NT2/D1 (cell line): ENCODE results near the gene GATA3.

Experiments used
- DNase-seq: peaks from one replicate; pipeline ENCODE4 v3.0.0-alpha.2; 2011; ENCODE audit warnings: low read depth, low spot score
- H3K27me3 ChIP-seq: 2 replicates; pipeline ENCODE4 v1.6.0; 2011; ENCODE audit warnings: mild to moderate bottlenecking; ENCODE audit not compliant: insufficient read length, insufficient read depth
- H3K36me3 ChIP-seq: 2 replicates; pipeline ENCODE4 v1.6.1; 2011; ENCODE audit warnings: mild to moderate bottlenecking, low read length, mixed read lengths; ENCODE audit not compliant: insufficient read depth, insufficient read length
- H3K4me1 ChIP-seq: 2 replicates; pipeline ENCODE4 v1.5.1; 2011; ENCODE audit not compliant: insufficient read depth, insufficient read length
- H3K4me3 ChIP-seq: 2 replicates; pipeline ENCODE4 v1.5.1; 2011; ENCODE audit warnings: low read depth; ENCODE audit not compliant: insufficient read length
- H3K9ac ChIP-seq: 2 replicates; pipeline ENCODE4 v1.6.0; 2011; ENCODE audit warnings: low read depth; ENCODE audit not compliant: insufficient read length
- H3K9me3 ChIP-seq: 2 replicates; pipeline ENCODE4 v1.5.1; 2011; ENCODE audit warnings: mild to moderate bottlenecking, low read length; ENCODE audit not compliant: insufficient read depth
- SUZ12 ChIP-seq: IDR thresholded peaks from 2 replicates; pipeline ENCODE4 v1.6.1; 2011; ENCODE audit not compliant: insufficient read length, insufficient read depth; ENCODE audit errors: extremely low read depth
- YY1 ChIP-seq: IDR thresholded peaks from 2 replicates; pipeline ENCODE4 v1.6.1; 2011; ENCODE audit not compliant: insufficient read length, insufficient read depth
- ZNF274 ChIP-seq: IDR thresholded peaks from 2 replicates; pipeline ENCODE4 v1.6.1; 2011; ENCODE audit warnings: mild to moderate bottlenecking, low read depth, low read length

Gene GATA3

DNA sequence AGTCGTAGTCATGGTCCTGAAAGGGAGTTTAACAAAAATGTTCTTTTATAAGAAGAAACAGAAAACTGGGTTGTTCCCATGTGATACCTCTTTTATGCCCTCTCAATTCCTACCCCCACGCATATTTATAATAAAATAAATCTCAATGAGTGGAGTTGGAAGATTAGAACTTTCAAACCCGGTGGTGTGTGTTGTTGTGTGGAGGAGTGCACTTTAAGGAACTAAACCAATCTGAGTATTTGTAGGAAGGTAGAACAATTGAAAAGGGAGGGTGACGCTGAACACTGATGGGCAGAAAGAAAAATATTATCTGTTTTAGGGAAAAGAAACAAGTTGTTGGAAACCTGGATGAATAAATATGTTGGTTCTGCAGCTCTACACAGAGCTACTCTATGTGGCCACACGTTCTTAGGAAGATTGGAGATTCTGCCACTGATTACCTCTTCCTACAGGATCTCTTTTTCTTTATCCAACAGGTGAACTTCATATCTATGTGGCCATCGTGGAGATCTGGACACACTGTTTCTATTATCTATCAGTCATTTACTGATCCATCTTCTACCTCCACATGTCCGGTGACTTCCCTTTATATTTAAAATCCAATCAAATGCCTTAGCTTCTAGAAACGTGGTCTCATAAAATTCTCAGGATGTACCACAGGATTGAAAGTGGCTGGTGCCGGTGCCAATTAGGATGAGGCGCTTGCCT lies 13.1 kb upstream of the GATA3 start:
- no peak overlapping the region for H3K9ac ChIP-seq
- no peak for DNase-seq
- H3K4me1 ChIP-seq: peaks cover 11% of the 10 kb centered on the region
- no peaks in the 10 kb centered on the region for H3K36me3 ChIP-seq
- TF ChIP-seq ZNF274 (no peak), YY1 (no peak), SUZ12 (no peak)
- no peaks in the 10 kb centered on the region for H3K9me3 ChIP-seq
- peaks cover 99% of the 10 kb centered on the region for H3K27me3 ChIP-seq
- H3K4me3 ChIP-seq: no peak overlapping the region

DNA sequence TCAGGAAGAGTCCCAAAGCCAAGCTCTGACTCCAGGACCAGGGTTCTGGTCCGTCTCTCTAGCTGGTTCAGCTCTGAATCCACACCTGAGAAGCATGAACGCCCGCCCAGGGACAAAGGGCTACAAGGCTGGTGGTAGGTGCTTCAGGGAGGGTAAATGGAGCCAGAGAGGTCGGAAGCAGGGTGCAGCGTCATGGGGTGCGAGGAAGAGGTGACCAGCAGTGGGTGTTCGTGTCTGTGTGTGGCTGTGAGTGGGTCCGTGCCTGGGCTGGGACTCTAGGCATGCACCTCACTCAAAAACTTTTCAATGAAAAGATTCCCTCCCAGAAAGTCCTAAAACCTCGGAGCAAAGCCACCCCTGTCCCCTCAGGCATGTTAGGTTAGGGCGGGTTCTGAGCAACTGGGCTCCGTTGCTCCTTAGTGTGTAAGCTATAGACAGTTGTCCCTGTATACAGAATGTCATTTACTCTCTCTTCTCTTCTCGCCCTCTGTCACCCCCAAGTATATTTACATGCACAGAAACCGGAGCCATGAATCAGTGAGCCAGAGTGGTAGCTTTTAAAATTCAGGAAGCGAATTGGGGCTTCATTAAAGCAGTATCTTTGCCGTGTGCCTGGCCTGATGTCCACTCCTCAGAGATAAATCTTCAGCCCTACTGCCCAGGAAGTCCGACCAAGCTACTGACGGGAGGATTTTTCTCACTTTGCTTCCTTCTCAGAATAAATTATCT lies 12.3 kb upstream of the GATA3 start:
- Histone ChIP-seq H3K27me3 (peaks cover 99% of the 10 kb centered on the region), H3K9me3 (no peaks in the 10 kb centered on the region), H3K36me3 (no peaks in the 10 kb centered on the region), H3K4me3 (no peak overlapping the region), H3K9ac (no peak overlapping the region), H3K4me1 (peaks cover 15% of the 10 kb centered on the region)
- TF ChIP-seq YY1 (no peak), SUZ12 (no peak), ZNF274 (no peak)
- no peak for DNase-seq

- H3K4me1 ChIP-seq: peaks cover 20% of the 10 kb centered on the region
- H3K36me3 ChIP-seq: no peaks in the 10 kb centered on the region
- H3K27me3 ChIP-seq: peaks cover 100% of the 10 kb centered on the region
- no peaks in the 10 kb centered on the region for H3K9me3 ChIP-seq
- H3K4me3 ChIP-seq: no peak overlapping the region
- TF ChIP-seq ZNF274 (no peak), YY1 (no peak), SUZ12 (peak; percentile 72)
- DNase-seq: no peak
- H3K9ac ChIP-seq: peak overlapping the region; percentile 21
Observed at GRCh38 chr10:8042721-8043568, 11.5 kb upstream of the GATA3 start.

DNA sequence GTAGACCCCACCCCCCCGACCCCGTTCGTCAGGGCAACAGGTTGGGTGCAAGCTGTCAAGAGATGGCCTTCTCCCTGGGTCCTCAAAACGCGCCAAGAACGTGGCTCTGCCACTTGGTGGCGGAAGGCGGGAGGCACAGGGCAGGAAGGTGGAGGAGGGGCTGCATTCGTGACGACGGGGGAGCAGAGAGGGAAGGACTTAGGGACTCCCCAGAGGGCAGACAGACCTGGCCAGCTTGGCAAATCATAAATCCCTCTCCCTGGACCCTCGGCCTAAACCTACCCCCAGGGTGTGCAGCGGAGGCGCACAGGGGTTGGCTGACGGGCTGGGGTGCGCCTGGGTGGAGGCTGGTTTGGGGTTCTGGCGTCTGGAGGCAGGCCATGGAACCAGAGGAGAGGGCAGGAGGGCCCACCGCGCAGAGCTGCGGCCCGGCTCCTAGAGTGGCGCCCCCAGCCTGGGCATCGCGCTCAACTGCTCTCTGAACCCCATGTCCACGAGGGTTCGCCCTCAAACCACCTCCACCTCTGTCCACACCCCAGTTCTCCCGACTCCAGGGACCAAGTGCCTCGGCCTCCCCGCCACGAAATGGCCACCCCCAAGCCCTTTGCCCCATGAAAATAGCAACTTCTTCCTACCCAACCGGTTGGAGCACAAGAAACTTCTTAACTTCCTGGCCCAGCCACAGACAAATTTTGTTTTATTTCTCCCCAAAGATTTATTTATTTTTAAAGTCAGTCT lies 10.8 kb upstream of the GATA3 start:
- no peak for TF ChIP-seq YY1
- no peak for TF ChIP-seq ZNF274
- TF ChIP-seq SUZ12: no peak
- Histone ChIP-seq H3K9ac (no peak overlapping the region), H3K27me3 (peaks cover 100% of the 10 kb centered on the region), H3K4me3 (no peak overlapping the region), H3K9me3 (no peaks in the 10 kb centered on the region), H3K4me1 (peaks cover 20% of the 10 kb centered on the region), H3K36me3 (no peaks in the 10 kb centered on the region)
- no peak for DNase-seq

- DNase-seq: no peak
- TF ChIP-seq SUZ12 (no peak), ZNF274 (no peak), YY1 (no peak)
- Histone ChIP-seq H3K4me1 (peaks cover 20% of the 10 kb centered on the region), H3K9ac (no peak overlapping the region), H3K27me3 (peaks cover 100% of the 10 kb centered on the region), H3K36me3 (no peaks in the 10 kb centered on the region), H3K4me3 (no peak overlapping the region), H3K9me3 (no peaks in the 10 kb centered on the region)
Observed at GRCh38 chr10:8044331-8044907, 10.1 kb upstream of the GATA3 start.

DNA sequence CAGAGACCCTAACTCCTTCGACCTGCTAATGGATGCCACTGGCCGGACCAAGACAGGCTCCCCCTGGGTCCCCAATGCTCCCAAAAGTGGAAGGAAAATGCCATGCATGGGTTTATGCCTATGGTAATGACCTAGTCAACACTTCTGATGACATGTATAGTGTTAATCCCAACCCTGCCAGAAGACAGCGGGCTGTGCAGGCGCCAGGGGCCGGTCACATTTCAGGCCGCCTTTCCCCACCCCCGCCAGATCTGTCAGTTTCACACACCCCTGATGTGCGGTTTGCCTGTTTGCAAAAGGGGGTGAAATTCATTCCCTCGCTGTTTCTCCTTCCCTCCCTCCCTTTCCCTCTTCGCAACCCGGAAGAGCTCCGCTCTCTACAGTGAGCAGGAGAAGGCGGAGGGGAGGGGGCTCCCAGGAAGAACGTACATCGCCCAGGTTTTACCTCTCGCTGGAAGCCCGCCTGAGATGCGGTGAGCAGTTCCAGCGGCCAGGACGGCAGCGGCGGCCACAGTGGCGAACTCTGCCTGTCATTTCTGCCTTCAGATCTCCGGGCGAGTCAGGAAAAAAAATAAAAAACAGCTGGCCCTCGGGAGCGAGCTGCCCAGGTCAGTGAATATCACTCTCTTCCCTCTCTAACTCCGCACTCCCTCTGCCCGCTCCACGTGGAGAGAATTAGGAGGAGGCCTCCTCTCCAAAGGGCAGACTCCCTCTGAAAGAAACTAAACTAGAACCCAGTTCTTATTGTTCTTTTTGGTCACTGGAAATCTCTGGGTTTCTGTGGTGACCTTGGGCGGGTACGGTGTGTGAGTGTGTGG lies 9.4 kb upstream of the GATA3 start:
- peak overlapping the region; percentile 36 for H3K9ac ChIP-seq
- peaks cover 20% of the 10 kb centered on the region for H3K4me1 ChIP-seq
- TF ChIP-seq SUZ12: peak; percentile 38
- TF ChIP-seq YY1: no peak
- DNase-seq: no peak
- no peaks in the 10 kb centered on the region for H3K9me3 ChIP-seq
- no peaks in the 10 kb centered on the region for H3K36me3 ChIP-seq
- peaks cover 96% of the 10 kb centered on the region for H3K27me3 ChIP-seq
- H3K4me3 ChIP-seq: peak overlapping the region; percentile 19
